Loucy (cell line): ENCODE results near the gene ZNF853.

Source experiments
- H2AFZ ChIP-seq: fragments of 200-600 bp; sonication (generic); 2 replicates; pipeline ENCODE4 v1.6.0; 2016; ENCODE audit warnings: antibody characterized with exemption, mild to moderate bottlenecking, low read length, moderate library complexity
- H3F3A ChIP-seq: fragments of 200-600 bp; 2 replicates; pipeline ENCODE4 v1.6.0; 2016; ENCODE audit warnings: antibody characterized with exemption, low read depth, mild to moderate bottlenecking
- H3K27me3 ChIP-seq: fragments of 200-600 bp; sonication (generic); 2 replicates; pipeline ENCODE4 v1.6.1; 2014; ENCODE audit warnings: low read length, mild to moderate bottlenecking; ENCODE audit not compliant: insufficient read depth, poor library complexity, severe bottlenecking
- H3K36me3 ChIP-seq: fragments of 200-600 bp; sonication (generic); 2 replicates; pipeline ENCODE4 v1.6.1; 2016; ENCODE audit warnings: low read length; ENCODE audit not compliant: insufficient read depth
- H3K4me1 ChIP-seq: fragments of 200-600 bp; sonication (generic); 2 replicates; pipeline ENCODE4 v1.5.1; 2014; ENCODE audit warnings: low read length, mild to moderate bottlenecking; ENCODE audit not compliant: insufficient read depth, poor library complexity, severe bottlenecking
- H3K4me2 ChIP-seq: fragments of 200-600 bp; sonication (generic); 2 replicates; pipeline ENCODE4 v1.6.0; 2014; ENCODE audit warnings: antibody characterized with exemption, low read length, low read depth, mild to moderate bottlenecking; ENCODE audit not compliant: poor library complexity, severe bottlenecking
- H3K4me3 ChIP-seq: fragments of 200-600 bp; sonication (generic); 2 replicates; pipeline ENCODE4 v1.5.1; 2014; ENCODE audit warnings: low read length, mild to moderate bottlenecking, mixed read lengths; ENCODE audit not compliant: poor library complexity, severe bottlenecking
- H3K79me2 ChIP-seq: fragments of 200-600 bp; sonication (generic); 2 replicates; pipeline ENCODE4 v1.6.1; 2014; ENCODE audit warnings: low read length; ENCODE audit not compliant: insufficient read depth
- H3K9ac ChIP-seq: fragments of 200-600 bp; sonication (generic); 2 replicates; pipeline ENCODE4 v1.6.0; 2014; ENCODE audit warnings: mild to moderate bottlenecking, low read depth, low read length, moderate library complexity; ENCODE audit not compliant: poor library complexity, severe bottlenecking
- H3K9me2 ChIP-seq: fragments of 200-600 bp; sonication (generic); replicated peaks from 2 replicates; pipeline ENCODE4 v1.6.1; 2016; ENCODE audit warnings: low read depth, low read length, mixed read lengths
- H3K9me3 ChIP-seq: fragments of 200-600 bp; sonication (generic); 2 replicates; pipeline ENCODE4 v1.6.1; 2014; ENCODE audit warnings: mild to moderate bottlenecking, antibody characterized with exemption, low read length, low read depth; ENCODE audit not compliant: insufficient read depth
- H4K20me1 ChIP-seq: fragments of 200-600 bp; sonication (generic); 2 replicates; pipeline ENCODE4 v1.6.0; 2014; ENCODE audit warnings: antibody characterized with exemption, low read length, mild to moderate bottlenecking; ENCODE audit not compliant: insufficient read depth, poor library complexity, severe bottlenecking
- CTCF ChIP-seq: fragments of 200-600 bp; sonication (generic); conservative IDR thresholded peaks from 2 replicates; pipeline ENCODE4 v1.5.1; 2014; ENCODE audit warnings: mild to moderate bottlenecking, antibody characterized with exemption, low read length
- EZH2phosphoT487 ChIP-seq: fragments of 200-600 bp; IDR thresholded peaks from 2 replicates; pipeline ENCODE4 v1.6.1; 2018; ENCODE audit warnings: antibody characterized with exemption, mild to moderate bottlenecking, moderate library complexity, borderline replicate concordance

The ZNF853 gene

DNA sequence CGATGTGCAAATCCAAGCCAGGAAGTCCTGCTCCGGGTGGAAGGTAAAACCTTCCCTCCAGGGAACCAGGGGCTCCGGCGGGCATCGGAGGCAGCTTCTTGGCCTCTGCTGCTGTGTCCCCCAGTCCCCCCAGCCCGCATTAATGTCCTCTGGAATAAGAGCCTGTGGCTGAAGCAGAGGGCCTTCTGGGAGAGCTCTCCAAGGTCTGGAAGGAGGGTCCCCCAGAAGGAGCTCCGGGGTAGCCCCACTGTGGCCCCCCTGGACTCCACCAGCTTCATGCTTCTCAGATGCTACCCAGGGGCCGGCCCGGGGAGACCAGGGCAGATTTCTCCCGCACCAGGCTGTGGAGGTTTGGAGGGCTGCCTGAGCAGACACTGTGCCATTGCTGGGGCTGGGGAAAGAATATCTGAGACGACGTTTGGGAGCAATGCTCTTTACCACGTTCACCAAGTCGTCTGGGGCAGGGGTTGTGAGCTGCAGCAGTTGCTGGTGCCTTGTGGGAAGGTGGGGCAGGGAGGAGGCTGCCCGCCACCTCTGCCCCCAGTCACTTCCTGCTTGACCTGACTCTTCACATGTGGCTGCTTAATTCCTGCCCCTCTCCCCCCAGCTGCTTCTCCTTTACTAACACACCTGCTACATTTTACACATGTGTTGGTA lies 8.3 kb downstream of the ZNF853 start:
- Histone ChIP-seq H3K27me3 (no peaks in the 10 kb centered on the region), H3F3A (no peaks in the 10 kb centered on the region), H2AFZ (peak overlapping the region; percentile 81), H3K9me3 (no peaks in the 10 kb centered on the region), H4K20me1 (no peaks in the 10 kb centered on the region), H3K79me2 (no peaks in the 10 kb centered on the region), H3K4me3 (peak overlapping the region; percentile 51), H3K9me2 (no peaks in the 10 kb centered on the region), H3K4me2 (peak overlapping the region; percentile 78), H3K4me1 (peaks cover 22% of the 10 kb centered on the region), H3K9ac (peak overlapping the region; percentile 70), H3K36me3 (no peaks in the 10 kb centered on the region; the same call in 1 of the 2 replicates)
- TF ChIP-seq CTCF (no peak), EZH2phosphoT487 (no peak)

DNA sequence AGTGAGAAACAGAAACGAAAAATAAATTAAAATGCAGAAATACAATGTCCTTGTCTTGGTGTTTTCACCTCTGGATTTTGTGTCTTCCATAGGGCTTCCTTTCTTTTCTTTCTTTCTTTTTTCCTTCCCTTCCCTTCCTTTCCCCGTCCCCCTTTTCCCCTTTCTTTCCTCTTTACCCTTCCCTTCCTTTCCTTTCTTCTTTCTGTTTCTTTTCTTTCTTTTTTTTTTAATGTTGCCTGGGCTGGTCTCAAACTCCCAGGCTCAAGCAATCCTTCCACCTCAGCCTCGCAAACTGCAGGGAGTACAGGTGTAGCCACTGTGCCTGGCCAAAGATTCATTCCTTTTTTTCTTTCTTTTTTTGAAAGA lies 8.8 kb downstream of the ZNF853 start:
- Histone ChIP-seq H3K4me2 (peak overlapping the region; percentile 78), H3K4me1 (peaks cover 22% of the 10 kb centered on the region), H4K20me1 (no peaks in the 10 kb centered on the region), H3F3A (no peaks in the 10 kb centered on the region), H3K9me3 (no peaks in the 10 kb centered on the region), H2AFZ (peak overlapping the region; percentile 81), H3K9me2 (no peaks in the 10 kb centered on the region), H3K4me3 (peak overlapping the region; percentile 51), H3K79me2 (no peaks in the 10 kb centered on the region), H3K9ac (peak overlapping the region; percentile 70), H3K27me3 (no peaks in the 10 kb centered on the region), H3K36me3 (no peaks in the 10 kb centered on the region; the same call in 1 of the 2 replicates)
- TF ChIP-seq CTCF (no peak), EZH2phosphoT487 (no peak)

- Histone ChIP-seq H4K20me1 (no peaks in the 10 kb centered on the region), H3K4me1 (peaks cover 12% of the 10 kb centered on the region), H3K9ac (no peak overlapping the region), H2AFZ (no peak overlapping the region), H3K79me2 (no peaks in the 10 kb centered on the region), H3K9me2 (no peaks in the 10 kb centered on the region), H3K4me3 (no peak overlapping the region), H3K27me3 (no peaks in the 10 kb centered on the region), H3K4me2 (no peak overlapping the region), H3F3A (no peaks in the 10 kb centered on the region), H3K36me3 (no peaks in the 10 kb centered on the region; the same call in 1 of the 2 replicates), H3K9me3 (no peaks in the 10 kb centered on the region)
- no peak for TF ChIP-seq EZH2phosphoT487
- no peak for TF ChIP-seq CTCF
Measured at GRCh38 chr7:6628045-6628444, 12.6 kb downstream of the ZNF853 start.
